ENCODE results near the gene RINT1.

The RINT1 gene

DNA sequence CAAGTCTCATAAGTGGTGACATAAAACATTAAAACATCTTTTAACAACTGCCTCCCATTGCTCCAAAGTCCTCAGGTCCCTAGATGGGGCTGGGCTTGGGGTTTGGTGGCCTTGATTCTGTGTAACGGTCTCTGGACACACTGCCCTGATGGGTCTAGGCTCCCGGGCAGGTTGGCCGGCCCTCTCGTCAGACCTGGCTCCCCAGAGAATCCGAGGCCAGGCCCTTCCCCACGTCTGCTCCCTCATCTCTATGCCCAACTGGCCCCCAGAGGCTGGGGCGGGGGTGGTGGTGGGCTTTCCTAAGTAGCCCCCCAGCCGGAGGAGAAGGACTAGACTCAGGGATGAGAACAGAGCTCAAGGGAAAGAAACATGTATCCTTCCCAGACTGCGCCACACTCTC, 80.8 kb downstream of the RINT1 start:
- Histone ChIP-seq H3K4me1 (ENCODE audit: control insufficient read depth, insufficient read depth, low read length) (no peaks in the 10 kb centered on the region), H3K9ac (ENCODE audit: low read length) (no peak overlapping the region), H3K27me3 (ENCODE audit: control insufficient read depth, insufficient read depth, low read length) (no peaks in the 10 kb centered on the region), H3K4me3 (ENCODE audit: low read length) (no peak overlapping the region), H3K36me3 (ENCODE audit: control insufficient read depth, insufficient read depth, low read length) (peaks cover 16% of the 10 kb centered on the region), H3K27ac (ENCODE audit: low read depth, low read length) (no peak overlapping the region)

DNA sequence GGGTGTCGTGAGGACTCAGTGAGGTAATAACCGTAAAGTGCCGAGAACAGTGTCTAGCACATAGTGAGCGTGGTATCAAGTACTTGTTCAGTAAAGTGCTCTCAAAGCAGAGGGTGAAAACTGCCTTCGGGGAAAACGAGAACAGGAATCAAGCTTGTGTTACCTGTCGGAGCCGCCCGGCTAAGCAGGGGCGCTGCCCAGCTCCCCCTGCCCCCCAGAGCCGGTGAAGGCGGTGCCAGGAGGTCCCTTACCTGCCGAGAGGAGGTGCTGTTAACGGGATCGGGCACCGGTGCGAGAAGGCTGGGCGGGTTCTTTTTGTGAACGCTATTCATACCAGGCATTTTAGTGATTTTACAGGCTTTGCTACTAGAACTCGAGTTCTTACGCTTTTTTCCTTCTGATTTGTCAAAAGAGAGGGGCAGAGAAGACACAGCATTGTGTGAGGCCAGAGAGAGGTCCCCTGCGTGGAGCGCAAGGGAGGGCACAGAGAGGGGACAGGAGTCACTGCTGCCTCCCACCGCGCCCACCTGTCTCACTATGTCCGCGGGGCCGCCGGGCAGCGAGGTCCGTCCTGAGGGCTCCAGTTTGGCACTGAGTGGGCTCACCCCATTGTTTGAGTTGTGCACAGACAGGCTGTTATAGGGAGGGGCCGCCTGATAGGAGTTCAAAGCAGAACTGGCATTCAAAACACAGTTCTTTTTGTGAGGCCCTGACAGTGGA, 81.8 kb downstream of the RINT1 start:
- Histone ChIP-seq H3K27me3 (ENCODE audit: control insufficient read depth, insufficient read depth, low read length) (no peaks in the 10 kb centered on the region), H3K36me3 (ENCODE audit: control insufficient read depth, insufficient read depth, low read length) (peaks cover 16% of the 10 kb centered on the region), H3K27ac (ENCODE audit: low read depth, low read length) (no peak overlapping the region), H3K4me3 (ENCODE audit: low read length) (no peak overlapping the region), H3K4me1 (ENCODE audit: control insufficient read depth, insufficient read depth, low read length) (no peaks in the 10 kb centered on the region), H3K9ac (ENCODE audit: low read length) (no peak overlapping the region)

DNA sequence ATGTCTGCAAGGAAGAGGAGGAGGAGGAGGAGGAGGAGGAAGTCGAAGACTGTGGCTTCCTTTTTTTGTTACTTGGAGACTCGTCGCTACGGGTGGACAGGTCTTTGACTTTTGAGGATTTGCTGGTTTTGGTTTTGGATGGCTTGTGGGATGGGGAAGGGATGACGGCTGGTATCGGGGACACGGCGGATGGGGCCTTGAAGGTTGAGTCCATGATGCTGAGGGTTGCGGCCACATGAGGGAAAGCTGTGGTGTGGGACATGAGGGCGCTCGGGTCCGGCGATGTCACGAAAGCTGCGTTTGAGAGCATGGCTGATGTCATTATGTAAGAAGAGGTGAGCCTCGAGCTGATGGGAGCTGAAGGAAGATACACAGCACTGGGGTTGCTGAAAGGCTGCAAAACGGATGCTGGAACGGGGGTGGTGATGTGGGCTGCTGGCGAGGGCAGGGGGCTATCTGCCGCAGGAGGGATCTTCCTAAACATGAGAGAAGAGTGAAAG, 82.4 kb downstream of the RINT1 start:
- Histone ChIP-seq H3K4me1 (ENCODE audit: control insufficient read depth, insufficient read depth, low read length) (no peaks in the 10 kb centered on the region), H3K27me3 (ENCODE audit: control insufficient read depth, insufficient read depth, low read length) (no peaks in the 10 kb centered on the region), H3K4me3 (ENCODE audit: low read length) (no peak overlapping the region), H3K9ac (ENCODE audit: low read length) (no peak overlapping the region), H3K36me3 (ENCODE audit: control insufficient read depth, insufficient read depth, low read length) (peaks cover 16% of the 10 kb centered on the region), H3K27ac (ENCODE audit: low read depth, low read length) (no peak overlapping the region)
